Fibroblast of upper back skin (primary cell): Measurements from ENCODE around the gene EMC10.
A peak's percentile ranks its signal among the peaks of the same experiment; 100 is the strongest.
"Not testable (repeated sequence)": the region's sequence is repeated elsewhere in the genome, so short reads cannot be mapped to it uniquely, and the experiment has no call there.

Experiments
- DNase-seq: peaks from one replicate; pipeline ENCODE4 v3.0.0-alpha.2; 2013

The EMC10 gene

GRCh38 chr19:50453243-50453642, 23.1 kb upstream of the EMC10 start:
- no peak for DNase-seq

- no peak for DNase-seq
Observed at GRCh38 chr19:50455992-50456391, 20.3 kb upstream of the EMC10 start.

DNA sequence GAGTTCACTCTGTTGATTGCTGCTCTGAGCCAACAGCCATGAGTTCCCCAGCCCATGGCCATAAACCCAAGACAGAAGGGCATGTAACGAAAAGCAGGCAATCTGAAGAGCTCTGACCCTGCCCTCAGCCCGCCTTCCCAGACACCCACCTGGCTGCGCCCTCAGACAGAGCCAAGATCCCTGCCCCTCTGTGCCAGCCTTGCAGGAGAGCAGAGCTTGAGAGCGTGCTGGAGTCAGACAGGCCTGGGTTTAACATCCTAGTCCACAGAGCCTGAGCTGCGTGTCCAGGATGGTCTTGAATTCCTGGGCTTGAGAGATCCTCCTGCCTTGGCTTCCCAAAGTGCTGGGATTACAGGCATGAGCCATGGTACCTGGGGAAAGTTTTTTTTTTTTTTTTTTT, 19.0 kb upstream of the EMC10 start:
- no peak for DNase-seq

DNA sequence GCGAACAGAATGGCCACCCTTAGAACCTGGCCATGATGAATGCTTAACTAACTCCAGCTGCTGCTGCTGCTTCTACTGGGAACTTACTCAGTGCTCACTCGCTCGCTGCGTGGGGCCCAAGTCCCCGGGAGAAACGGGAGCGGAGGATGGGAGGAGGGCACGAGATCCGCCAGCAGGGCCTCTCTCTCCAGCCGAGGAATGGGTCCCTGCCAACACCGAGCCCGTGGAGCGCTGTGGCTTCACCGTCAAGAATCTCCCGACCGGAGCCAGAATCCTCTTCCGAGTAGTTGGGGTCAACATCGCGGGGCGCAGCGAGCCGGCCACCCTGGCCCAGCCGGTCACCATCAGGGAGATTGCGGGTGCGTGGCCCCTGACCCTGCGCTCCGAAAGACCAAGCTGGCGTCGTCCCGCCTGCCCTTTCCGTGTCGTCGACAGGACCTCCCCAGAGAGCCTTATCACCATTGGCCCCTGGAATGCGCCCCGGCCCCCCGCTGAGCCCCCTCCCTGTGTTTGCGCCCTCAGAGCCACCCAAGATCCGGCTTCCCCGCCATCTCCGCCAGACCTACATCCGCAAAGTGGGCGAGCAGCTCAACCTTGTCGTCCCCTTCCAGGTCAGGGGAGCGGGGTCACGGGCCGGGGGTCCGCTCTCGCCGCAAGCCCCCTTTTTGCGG, 17.8 kb upstream of the EMC10 start:
- peak; percentile 31 for DNase-seq

GRCh38 chr19:50459067-50459456, 17.2 kb upstream of the EMC10 start:
- DNase-seq = no peak

- no peak for DNase-seq
Observed at GRCh38 chr19:50459638-50460037, 16.7 kb upstream of the EMC10 start.

DNA sequence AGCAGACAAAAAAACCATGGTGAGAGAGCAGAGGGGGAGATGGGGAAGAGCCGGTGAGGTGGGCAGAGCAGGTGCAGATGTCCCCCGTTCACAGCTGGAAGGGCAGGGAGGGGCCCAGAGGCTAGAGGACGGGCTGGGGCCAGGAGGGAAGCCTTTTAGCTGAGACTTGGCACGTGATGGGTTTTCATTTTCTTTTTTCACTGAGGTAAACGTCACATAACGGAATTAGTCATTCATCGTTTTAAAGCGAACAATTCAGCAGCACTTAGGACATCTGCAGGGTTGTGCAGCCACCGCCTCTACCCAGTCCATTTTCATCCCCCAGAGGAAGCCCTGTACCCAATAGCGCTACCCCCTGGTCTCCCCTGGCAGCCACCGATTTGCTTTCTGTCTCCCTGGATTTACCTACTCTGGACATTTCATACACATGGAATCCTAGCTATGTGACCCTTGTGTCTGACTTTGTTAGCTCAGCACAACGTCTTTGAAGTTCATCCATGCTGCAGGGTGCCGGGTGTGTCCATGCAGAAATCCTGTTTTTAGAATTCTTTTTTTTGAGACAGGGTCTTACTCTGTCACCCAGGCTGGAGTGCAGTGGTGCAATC, 16.0 kb upstream of the EMC10 start:
- peak; percentile 29 for DNase-seq

GRCh38 chr19:50461066-50461875, 15.0 kb upstream of the EMC10 start:
- peak; percentile 64 for DNase-seq

DNA sequence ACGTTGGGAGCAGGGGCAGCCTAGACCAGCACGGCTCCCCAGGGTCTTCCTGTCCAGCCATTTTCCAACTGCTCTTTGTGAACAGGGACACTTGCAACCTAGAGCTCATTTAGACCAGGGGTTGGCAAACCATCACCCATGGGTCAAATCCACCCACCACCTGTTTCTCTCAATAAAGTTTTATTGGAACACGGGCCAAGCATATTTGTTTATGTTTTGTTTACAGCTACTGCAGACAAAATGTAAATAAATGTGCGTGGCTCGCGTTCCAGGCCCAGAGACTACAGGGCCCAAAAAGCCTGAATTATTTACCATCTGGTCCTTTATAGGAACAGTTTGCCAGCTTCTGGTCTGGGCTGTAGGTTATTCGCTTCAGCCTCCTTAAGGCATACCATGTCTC, 13.3 kb upstream of the EMC10 start:
- no peak for DNase-seq

DNA sequence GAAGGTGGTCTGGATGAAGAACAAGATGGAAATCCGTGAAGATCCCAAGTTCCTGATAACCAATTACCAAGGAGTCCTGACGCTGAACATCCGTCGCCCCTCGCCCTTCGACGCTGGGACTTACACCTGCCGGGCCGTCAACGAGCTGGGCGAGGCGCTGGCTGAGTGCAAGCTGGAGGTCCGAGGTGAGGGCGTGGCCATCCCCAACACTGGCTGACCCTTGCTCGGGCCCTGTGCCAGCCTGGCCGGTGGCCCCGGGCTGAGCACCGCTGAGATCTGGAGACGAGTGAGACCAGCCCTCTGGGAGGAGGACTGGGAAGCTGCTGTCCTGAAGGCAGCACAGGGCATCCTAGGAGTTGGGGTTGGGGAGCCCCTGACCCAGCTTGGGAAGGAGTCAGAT, 12.0 kb upstream of the EMC10 start:
- DNase-seq = no peak

DNA sequence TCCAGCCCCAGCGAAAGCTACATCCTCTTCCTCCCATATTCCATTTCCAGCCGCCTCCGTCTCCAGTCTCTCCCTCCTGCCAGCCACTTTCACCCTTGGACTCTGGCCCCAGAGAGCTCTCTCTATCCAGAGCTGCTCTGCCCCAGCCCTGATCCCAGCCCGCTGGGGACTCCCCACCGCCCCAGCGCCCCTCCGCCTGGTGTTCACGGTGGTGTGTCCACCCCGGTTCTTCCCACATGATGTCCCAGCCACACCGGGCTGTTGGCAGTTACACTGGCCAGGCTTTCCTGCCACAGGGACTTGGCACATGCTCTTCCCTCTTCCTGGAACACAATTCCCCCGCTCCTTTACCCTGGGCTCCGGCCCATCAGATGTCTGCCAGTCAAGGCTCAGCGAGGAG, 11.3 kb upstream of the EMC10 start:
- DNase-seq = no peak

- DNase-seq = no peak
Observed at GRCh38 chr19:50465986-50466705, 10.2 kb upstream of the EMC10 start.

DNA sequence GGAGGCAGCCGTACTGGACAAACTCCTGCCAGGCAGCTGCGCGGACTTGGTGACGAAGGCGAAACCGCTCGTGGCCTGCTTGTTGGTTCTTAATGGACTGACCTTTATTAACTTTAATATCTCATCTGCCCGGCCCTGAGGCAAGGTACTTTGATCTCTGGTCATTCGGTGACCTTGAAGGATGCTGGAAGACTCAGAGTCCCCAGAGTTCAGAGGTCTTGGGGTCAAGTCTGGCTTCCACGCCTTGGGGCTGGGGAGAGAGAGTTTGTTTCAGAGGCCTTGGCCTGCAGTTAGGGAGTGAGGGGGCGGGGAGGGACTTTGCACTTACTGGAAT, 9.6 kb upstream of the EMC10 start:
- no peak for DNase-seq

GRCh38 chr19:50467566-50467965, 8.7 kb upstream of the EMC10 start:
- no peak for DNase-seq

GRCh38 chr19:50468818-50469217, 7.5 kb upstream of the EMC10 start:
- no peak for DNase-seq

- DNase-seq = not testable (repeated sequence)
Observed at GRCh38 chr19:50473336-50473735, 3.0 kb upstream of the EMC10 start.

- no peak for DNase-seq
Observed at GRCh38 chr19:50475101-50475568, 1.2 kb upstream of the EMC10 start.

DNA sequence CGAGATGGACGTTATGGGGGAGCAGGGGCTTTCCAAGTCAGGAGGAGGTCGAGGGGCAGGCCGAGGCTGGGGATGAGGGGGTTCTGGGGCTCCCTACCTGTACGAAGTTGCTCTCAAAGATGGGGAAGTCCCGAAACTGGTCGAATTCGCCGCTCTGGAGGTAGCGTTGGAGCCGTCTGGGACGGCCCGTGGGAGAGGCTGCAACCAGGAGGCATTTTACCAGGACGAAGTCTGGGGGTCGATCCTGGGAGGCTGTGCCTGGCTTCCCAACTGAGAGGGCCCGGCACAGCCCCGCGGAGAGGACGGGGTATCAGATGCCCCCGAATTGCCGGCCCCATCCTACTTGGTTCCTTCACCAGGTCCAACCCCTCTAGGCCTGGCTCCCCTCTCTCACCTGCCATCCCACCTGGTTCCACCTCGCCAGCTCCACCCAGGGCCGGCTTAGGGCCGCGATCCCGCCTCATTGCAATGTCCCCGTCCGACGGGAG, 527 bp upstream of the EMC10 start:
- DNase-seq = no peak

DNA sequence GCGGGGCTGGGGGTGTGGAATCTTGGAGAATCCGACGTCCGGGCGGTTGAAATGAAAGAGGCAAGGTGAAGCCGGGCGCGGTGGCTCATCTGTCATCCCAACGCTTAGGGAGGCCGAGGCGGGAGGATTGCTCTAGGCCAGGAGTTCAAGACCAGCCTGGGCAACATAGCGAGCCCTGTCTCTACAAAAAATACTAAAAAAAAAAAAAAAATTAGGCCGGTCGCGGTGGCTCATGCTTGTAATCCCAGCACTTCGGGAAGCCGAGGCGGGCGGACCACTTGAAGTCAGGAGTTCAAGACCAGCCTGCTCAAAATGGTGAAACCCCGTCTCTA, 566 bp downstream of the EMC10 start:
- no peak for DNase-seq

GRCh38 chr19:50477751-50478515, 1.6 kb downstream of the EMC10 start:
- DNase-seq = no peak

DNA sequence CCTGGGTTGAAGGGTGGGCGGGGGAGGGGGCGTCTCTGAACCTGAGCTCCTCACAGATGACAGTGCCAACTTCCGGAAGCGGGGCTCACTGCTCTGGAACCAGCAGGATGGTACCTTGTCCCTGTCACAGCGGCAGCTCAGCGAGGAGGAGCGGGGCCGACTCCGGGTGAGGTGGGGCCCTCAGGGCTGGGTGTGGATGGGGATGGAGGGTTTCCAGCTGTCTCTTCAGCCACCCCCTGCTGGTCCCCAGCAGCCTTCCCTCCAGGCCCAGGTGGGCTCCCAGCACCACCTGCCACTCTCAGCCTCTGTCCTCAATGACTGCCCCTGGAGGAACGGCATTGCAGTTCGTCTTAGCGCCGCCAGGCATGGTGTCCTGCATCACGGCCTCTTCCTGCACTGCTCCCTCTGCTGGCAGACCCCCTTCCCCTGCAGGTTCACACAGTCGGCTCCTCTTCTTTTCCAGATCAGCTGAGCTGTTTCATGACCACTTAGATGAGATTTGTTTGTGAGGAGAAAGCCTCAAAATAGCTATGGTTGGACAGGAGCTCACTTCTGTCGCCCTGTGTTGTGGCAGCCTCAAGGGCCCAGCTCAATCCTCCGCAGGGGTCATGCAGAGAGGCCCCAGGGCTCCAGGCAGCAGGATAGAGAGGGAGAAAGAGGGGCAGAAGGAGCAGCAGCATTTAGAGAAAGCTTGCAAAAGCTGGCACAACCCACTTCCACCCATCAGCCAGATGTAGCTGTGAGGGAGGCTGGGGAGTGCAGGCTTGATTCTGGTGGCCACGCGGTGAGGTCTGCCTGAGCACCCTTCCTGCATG, 2.8 kb downstream of the EMC10 start:
- DNase-seq = peak; percentile 15

DNA sequence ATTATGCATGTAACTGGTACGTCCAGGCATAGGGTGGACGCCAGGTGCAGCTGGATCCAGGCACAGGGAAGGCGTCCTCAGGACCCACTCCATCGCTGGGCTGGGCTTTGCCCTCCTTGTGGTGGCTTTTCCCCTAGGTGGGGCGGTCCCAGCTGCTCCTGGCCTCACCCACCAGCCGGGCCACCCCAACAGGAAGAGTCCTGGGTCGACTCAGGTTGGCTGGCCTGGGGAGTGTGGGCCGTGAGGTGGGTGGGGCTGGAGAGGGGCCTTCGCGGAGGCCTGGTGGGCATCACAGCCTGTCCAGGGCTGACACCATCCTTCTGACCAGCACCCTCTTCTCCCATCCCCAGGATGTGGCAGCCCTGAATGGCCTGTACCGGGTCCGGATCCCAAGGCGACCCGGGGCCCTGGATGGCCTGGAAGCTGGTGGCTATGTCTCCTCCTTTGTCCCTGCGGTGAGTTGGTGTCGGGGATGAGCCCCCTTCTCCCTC, 3.5 kb downstream of the EMC10 start:
- DNase-seq = no peak
